Measurements from ENCODE around the gene CYP3A7.

The CYP3A7 gene

GRCh38 chr7:99733448-99733847, 1.5 kb downstream of the CYP3A7 start:
- Histone ChIP-seq H3K9ac (no peak overlapping the region), H3K79me2 (no peaks in the 10 kb centered on the region)
- TF ChIP-seq CTCF (IDR thresholded peaks at IDR 0.05) = no peak

DNA sequence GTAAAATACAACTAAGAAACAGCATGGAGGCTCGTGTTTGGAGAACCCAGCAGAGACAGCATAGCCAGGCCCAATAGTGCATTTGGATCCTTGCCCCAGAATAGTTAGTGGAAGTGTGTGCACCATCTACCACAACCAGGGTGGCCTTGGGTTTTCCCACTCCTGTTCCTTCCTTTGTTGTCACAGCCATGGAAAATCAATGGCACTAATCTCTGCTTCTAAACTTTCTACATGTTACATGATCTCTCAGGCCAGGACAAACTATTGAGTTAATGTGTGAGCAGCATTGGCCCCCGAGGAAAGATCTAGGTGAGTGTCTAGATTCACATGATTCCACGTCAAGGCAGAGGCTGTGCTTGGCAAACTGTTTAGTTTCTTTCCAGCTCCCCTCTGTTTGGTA, 2.0 kb downstream of the CYP3A7 start:
- no peaks in the 10 kb centered on the region for H3K79me2 ChIP-seq
- H3K9ac ChIP-seq = no peak overlapping the region
- H3K9me3 ChIP-seq (ENCODE audit: control insufficient read depth, low read length) = no peaks in the 10 kb centered on the region
- H3K4me2 ChIP-seq (ENCODE audit: low read length) = no peak overlapping the region
- H3K27ac ChIP-seq = no peak overlapping the region
- no peaks in the 10 kb centered on the region for H3K4me1 ChIP-seq
- no peak overlapping the region for H2AFZ ChIP-seq
- no peaks in the 10 kb centered on the region for H3K27me3 ChIP-seq (ENCODE audit: control insufficient read depth, insufficient read depth, low read length)
- TF ChIP-seq CTCF (IDR thresholded peaks at IDR 0.05) = no peak
- no peaks in the 10 kb centered on the region for H3K36me3 ChIP-seq (ENCODE audit: control insufficient read depth, insufficient read depth, low read length)
- H3K4me3 ChIP-seq (ENCODE audit: low read depth, low read length) = no peak overlapping the region

More at GRCh38 chr7:99733448-99733847, 1.5 kb downstream of the CYP3A7 start:
- no peak overlapping the region for H2AFZ ChIP-seq
- no peak overlapping the region for H3K4me3 ChIP-seq (ENCODE audit: low read depth, low read length)
- H3K36me3 ChIP-seq (ENCODE audit: control insufficient read depth, insufficient read depth, low read length) = no peaks in the 10 kb centered on the region
- H3K27ac ChIP-seq = no peak overlapping the region
- no peaks in the 10 kb centered on the region for H3K4me1 ChIP-seq
- no peaks in the 10 kb centered on the region for H3K27me3 ChIP-seq (ENCODE audit: control insufficient read depth, insufficient read depth, low read length)
- H3K9me3 ChIP-seq (ENCODE audit: control insufficient read depth, low read length) = no peaks in the 10 kb centered on the region
- H3K4me2 ChIP-seq (ENCODE audit: low read length) = no peak overlapping the region

DNA sequence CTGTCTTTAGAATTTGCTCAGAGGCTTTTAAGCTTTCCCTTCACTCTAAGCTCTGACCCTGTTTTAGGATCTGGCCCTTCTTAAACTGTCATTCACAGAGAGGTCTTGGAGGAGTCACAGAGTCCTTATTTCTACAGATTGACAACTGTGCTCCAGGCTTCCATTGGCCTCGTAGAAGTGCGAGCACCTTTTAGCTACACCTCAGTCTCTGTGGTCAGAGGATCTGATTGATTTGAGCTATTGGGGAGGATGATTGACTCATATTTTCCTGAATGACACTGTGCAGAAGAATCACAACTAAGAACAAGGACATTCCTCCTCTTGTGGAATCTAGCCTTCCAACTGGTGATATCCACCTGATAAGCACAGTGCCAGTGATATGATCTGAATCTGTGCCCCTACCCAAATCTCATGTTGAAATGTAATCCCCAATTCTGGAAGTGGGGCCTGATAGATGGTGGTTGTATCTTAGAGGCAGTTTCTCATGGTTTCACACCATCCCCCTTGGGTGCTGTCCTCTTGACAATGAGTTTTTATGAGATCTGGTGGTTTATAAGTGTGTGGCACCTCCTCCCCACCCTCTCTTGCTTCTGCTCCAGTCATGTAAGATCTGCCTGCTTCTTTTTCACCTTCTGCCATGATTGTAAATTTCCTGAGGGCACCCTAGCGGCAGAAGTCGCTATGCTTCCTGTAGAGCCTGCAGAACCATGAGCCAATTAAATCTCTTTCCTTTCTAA, 3.2 kb downstream of the CYP3A7 start:
- H3K9ac ChIP-seq = no peak overlapping the region
- no peaks in the 10 kb centered on the region for H3K9me3 ChIP-seq (ENCODE audit: control insufficient read depth, low read length)
- H3K4me2 ChIP-seq (ENCODE audit: low read length) = no peak overlapping the region
- H3K4me3 ChIP-seq (ENCODE audit: low read depth, low read length) = no peak overlapping the region
- no peaks in the 10 kb centered on the region for H3K79me2 ChIP-seq
- no peaks in the 10 kb centered on the region for H3K4me1 ChIP-seq
- no peak overlapping the region for H2AFZ ChIP-seq
- H3K36me3 ChIP-seq (ENCODE audit: control insufficient read depth, insufficient read depth, low read length) = no peaks in the 10 kb centered on the region
- TF ChIP-seq CTCF (IDR thresholded peaks at IDR 0.05) = no peak
- no peak overlapping the region for H3K27ac ChIP-seq
- no peaks in the 10 kb centered on the region for H3K27me3 ChIP-seq (ENCODE audit: control insufficient read depth, insufficient read depth, low read length)

DNA sequence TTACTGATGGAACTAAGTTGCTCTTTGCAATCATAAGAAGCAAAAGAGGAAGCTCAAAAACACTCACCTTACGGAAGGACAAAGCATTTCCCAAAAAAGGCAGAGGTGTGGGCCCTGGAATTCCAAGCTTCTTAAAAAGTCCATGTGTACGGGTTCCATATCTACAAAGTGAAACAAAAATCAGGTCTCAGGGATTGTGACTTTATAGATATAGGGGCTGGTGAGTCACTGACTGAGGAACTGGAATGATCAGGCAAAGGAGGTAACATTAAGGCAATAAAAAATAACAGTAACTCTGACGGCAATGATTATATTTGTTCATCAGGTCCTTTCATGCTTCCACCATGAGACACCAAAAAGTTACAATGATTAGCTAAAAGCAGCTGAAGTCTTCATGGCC, 4.0 kb downstream of the CYP3A7 start:
- TF ChIP-seq CTCF (IDR thresholded peaks at IDR 0.05) = no peak
- Histone ChIP-seq H3K36me3 (ENCODE audit: control insufficient read depth, insufficient read depth, low read length) (no peaks in the 10 kb centered on the region), H3K27me3 (ENCODE audit: control insufficient read depth, insufficient read depth, low read length) (no peaks in the 10 kb centered on the region), H2AFZ (no peak overlapping the region), H3K9ac (no peak overlapping the region), H3K4me1 (no peaks in the 10 kb centered on the region), H3K4me3 (ENCODE audit: low read depth, low read length) (no peak overlapping the region), H3K27ac (no peak overlapping the region), H3K4me2 (ENCODE audit: low read length) (no peak overlapping the region), H3K9me3 (ENCODE audit: control insufficient read depth, low read length) (no peaks in the 10 kb centered on the region), H3K79me2 (no peaks in the 10 kb centered on the region)

- Histone ChIP-seq H3K4me2 (ENCODE audit: low read length) (no peak overlapping the region), H3K4me1 (no peaks in the 10 kb centered on the region), H3K79me2 (no peaks in the 10 kb centered on the region), H2AFZ (no peak overlapping the region), H3K4me3 (ENCODE audit: low read depth, low read length) (no peak overlapping the region), H3K36me3 (ENCODE audit: control insufficient read depth, insufficient read depth, low read length) (no peaks in the 10 kb centered on the region), H3K9me3 (ENCODE audit: control insufficient read depth, low read length) (no peaks in the 10 kb centered on the region), H3K27me3 (ENCODE audit: control insufficient read depth, insufficient read depth, low read length) (no peaks in the 10 kb centered on the region), H3K9ac (no peak overlapping the region), H3K27ac (no peak overlapping the region)
- no peak for TF ChIP-seq CTCF (IDR thresholded peaks at IDR 0.05)
These were observed 4.7 kb downstream of the CYP3A7 start for GRCh38 chr7:99730238-99730810.
